Measurements from ENCODE around the gene MTUS2. TPM values are rescaled to one million over a fixed set of nuclear protein-coding genes. Genes with fewer than 3 reads are reported as not detected.

MTUS2 gene
- polyA plus RNA-seq, 2 of the 4 experiments (the other 2 are of a cell fraction): not detected

DNA sequence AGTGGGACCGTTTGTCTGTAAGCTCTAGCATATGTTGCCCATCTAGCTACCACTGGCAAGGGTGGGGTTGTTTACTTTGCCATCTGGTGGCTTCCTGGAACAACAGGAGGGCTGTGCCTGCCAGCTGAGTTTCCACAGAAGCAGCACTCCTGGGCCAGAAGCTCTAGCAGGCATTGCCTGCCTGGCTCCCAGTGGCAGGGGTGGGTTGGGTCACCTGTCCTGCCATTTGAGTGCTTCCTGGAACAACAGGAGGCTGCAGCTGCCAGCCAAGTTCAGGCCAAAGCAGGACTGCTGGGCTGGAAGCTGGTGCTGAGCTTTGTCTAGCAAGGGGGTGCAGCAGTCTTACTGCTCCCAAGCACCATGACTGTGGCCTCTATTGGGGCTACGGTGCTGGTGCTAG, 239.7 kb downstream of the MTUS2 start:
- ChIA-PET CTCF (no interaction called here), POLR2A (no interaction called here)
- ATAC-seq (no peak), DNase-seq (ENCODE audit: low read depth in 1 of 2, low spot score in 1 of 2) (no peak), FAIRE-seq (no peak)
- Histone ChIP-seq H3K27ac (no peak overlapping the region), H3K4me1 (no peaks in the 10 kb centered on the region), H3K4me3 (no peak overlapping the region), H3K4me2 (no peak overlapping the region), H3K9me3 (no peaks in the 10 kb centered on the region)
- no peak for TF ChIP-seq MAZ (IDR thresholded peaks at IDR 0.05; ENCODE audit: borderline replicate concordance, low read depth, low read length)
- no CpG with 5 or more reads among the region's 2 CpGs for WGBS (ENCODE audit: missing lambda C conversion rate)

DNA sequence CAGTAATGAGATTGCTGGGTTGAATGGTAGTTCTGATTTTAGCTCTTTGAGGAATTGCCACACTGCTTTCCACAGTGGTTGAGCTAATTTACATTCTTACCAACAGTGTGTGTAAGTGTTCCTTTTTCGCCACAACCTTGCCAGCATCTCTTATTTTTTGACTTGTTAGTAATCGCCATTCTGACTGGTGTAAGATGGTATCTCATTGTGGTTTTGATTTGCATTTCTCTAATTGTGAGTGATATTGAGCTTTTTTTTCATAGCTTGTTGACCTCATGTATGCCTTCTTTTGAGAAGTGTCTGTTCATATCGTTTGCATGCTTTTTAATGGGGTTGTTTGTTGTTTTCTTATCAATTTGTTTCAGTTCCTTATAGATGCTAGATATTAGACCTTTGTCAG, 245.0 kb downstream of the MTUS2 start:
- no peak for FAIRE-seq
- Histone ChIP-seq H3K9me3 (no peaks in the 10 kb centered on the region), H3K4me2 (no peak overlapping the region), H3K27ac (no peak overlapping the region), H3K4me1 (no peaks in the 10 kb centered on the region), H3K4me3 (no peak overlapping the region)
- CTCF ChIA-PET: no interaction called here
- no peak for DNase-seq (ENCODE audit: low read depth in 1 of 2, low spot score in 1 of 2)
- WGBS (ENCODE audit: missing lambda C conversion rate): 3% methylated on average over 3 of the region's 3 CpGs
- no peak for ATAC-seq
- no peak for TF ChIP-seq EP300 (IDR thresholded peaks at IDR 0.05)
- no peak for TF ChIP-seq CHD4 (IDR thresholded peaks at IDR 0.05; ENCODE audit: borderline replicate concordance)
- no peak for TF ChIP-seq JUN (IDR thresholded peaks at IDR 0.05)
- no peak for TF ChIP-seq RAD21 (conservative IDR thresholded peaks at IDR 0.05 in 1 of 2, IDR thresholded peaks at IDR 0.05 in 1 of 2)
- no peak for TF ChIP-seq CBX2 (IDR thresholded peaks at IDR 0.05; ENCODE audit: borderline replicate concordance, low read depth)
- TF ChIP-seq TFCP2L1 (CRISPR knock-in tag; IDR thresholded peaks at IDR 0.05): no peak
- no peak for TF ChIP-seq POLR2A (IDR thresholded peaks at IDR 0.05; ENCODE audit: low read length)
- TF ChIP-seq, protein P1, sequence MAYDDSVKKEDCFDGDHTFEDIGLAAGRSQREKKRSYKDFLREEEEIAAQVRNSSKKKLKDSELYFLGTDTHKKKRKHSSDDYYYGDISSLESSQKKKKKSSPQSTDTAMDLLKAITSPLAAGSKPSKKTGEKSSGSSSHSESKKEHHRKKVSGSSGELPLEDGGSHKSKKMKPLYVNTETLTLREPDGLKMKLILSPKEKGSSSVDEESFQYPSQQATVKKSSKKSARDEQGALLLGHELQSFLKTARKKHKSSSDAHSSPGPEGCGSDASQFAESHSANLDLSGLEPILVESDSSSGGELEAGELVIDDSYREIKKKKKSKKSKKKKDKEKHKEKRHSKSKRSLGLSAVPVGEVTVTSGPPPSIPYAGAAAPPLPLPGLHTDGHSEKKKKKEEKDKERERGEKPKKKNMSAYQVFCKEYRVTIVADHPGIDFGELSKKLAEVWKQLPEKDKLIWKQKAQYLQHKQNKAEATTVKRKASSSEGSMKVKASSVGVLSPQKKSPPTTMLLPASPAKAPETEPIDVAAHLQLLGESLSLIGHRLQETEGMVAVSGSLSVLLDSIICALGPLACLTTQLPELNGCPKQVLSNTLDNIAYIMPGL (CRISPR knock-in tag; IDR thresholded peaks at IDR 0.05; ENCODE audit: borderline replicate concordance): no peak
- no peak for TF ChIP-seq PHF8 (IDR thresholded peaks at IDR 0.05; ENCODE audit: borderline replicate concordance, low read depth)
- TF ChIP-seq CHD2 (IDR thresholded peaks at IDR 0.05; ENCODE audit: low read length, partially characterized antibody): no peak
- TF ChIP-seq, protein P2, sequence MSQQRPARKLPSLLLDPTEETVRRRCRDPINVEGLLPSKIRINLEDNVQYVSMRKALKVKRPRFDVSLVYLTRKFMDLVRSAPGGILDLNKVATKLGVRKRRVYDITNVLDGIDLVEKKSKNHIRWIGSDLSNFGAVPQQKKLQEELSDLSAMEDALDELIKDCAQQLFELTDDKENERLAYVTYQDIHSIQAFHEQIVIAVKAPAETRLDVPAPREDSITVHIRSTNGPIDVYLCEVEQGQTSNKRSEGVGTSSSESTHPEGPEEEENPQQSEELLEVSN (IDR thresholded peaks at IDR 0.05; ENCODE audit: borderline replicate concordance, low read depth): no peak
- TF ChIP-seq NR3C1 (IDR thresholded peaks at IDR 0.05): no peak
- no peak for TF ChIP-seq FOSB (CRISPR knock-in tag; IDR thresholded peaks at IDR 0.05)
- TF ChIP-seq HOXB5 (CRISPR knock-in tag; IDR thresholded peaks at IDR 0.05): no peak
- no peak for TF ChIP-seq ATOH8 (CRISPR knock-in tag; IDR thresholded peaks at IDR 0.05; ENCODE audit: low read depth)
- no peak for TF ChIP-seq HOXB13 (CRISPR knock-in tag; IDR thresholded peaks at IDR 0.05; ENCODE audit: low read depth)
- POLR2A ChIA-PET: no interaction called here

DNA sequence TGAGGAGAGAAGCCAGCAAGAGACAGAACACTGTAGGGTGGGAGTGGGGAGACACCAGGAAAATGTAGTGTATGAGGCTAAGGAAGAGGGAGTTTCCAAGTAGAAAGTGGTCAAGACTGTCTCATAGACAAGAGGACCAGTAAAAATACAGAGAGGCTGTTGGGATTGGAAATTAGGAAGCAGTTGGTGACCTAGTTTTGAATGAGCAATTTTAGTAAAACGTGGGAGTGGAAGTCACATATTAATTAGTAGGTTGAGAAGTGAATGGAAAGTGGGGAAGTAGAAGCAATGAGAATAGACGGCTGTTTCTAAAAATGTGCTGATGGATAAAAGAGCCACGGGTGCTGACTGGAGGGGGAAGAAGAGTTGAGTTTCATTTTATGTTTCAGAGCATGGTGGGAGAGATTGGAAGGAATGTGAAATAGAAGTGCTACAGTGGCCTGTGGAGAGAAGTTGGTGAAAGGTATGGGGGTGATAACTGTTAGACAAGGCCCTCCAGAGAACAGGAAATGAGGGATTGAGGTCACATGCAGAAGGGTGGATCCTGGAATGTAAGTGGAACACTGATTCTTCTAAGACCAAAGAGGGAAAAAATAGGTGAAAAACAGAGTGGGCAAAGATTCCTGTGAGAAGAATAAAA, 247.3 kb downstream of the MTUS2 start:
- no peak for ATAC-seq
- no peak overlapping the region for H3K4me3 ChIP-seq
- WGBS (ENCODE audit: missing lambda C conversion rate): 1% methylated on average over 3 of the region's 3 CpGs

More for the DNA sequence above, 247.3 kb downstream of the MTUS2 start:
- CTCF ChIA-PET: no interaction called here
- FAIRE-seq (no peak), DNase-seq (ENCODE audit: low read depth in 1 of 2, low spot score in 1 of 2) (no peak)
- POLR2A ChIA-PET: no interaction called here
- Histone ChIP-seq H3K27ac (no peak overlapping the region), H3K4me2 (no peak overlapping the region), H3K4me1 (no peaks in the 10 kb centered on the region), H3K9me3 (no peaks in the 10 kb centered on the region)
- no peak for TF ChIP-seq ELK1 (IDR thresholded peaks at IDR 0.05; ENCODE audit: low read depth, low read length)
- no peak for TF ChIP-seq MYC (IDR thresholded peaks at IDR 0.05; ENCODE audit: borderline replicate concordance, low read length)
- no peak for TF ChIP-seq HOXB13 (CRISPR knock-in tag; IDR thresholded peaks at IDR 0.05; ENCODE audit: low read depth)
- no peak for TF ChIP-seq NR3C1 (IDR thresholded peaks at IDR 0.05)
- no peak for TF ChIP-seq EHF (CRISPR knock-in tag; IDR thresholded peaks at IDR 0.05)
- no peak for TF ChIP-seq HOXA7 (CRISPR knock-in tag; IDR thresholded peaks at IDR 0.05)
- TF ChIP-seq ZSCAN20 (CRISPR knock-in tag; IDR thresholded peaks at IDR 0.05): no peak
- TF ChIP-seq JUN (IDR thresholded peaks at IDR 0.05): no peak
